ENCODE results near the gene TCAF1.

TCAF1 gene, protein sequence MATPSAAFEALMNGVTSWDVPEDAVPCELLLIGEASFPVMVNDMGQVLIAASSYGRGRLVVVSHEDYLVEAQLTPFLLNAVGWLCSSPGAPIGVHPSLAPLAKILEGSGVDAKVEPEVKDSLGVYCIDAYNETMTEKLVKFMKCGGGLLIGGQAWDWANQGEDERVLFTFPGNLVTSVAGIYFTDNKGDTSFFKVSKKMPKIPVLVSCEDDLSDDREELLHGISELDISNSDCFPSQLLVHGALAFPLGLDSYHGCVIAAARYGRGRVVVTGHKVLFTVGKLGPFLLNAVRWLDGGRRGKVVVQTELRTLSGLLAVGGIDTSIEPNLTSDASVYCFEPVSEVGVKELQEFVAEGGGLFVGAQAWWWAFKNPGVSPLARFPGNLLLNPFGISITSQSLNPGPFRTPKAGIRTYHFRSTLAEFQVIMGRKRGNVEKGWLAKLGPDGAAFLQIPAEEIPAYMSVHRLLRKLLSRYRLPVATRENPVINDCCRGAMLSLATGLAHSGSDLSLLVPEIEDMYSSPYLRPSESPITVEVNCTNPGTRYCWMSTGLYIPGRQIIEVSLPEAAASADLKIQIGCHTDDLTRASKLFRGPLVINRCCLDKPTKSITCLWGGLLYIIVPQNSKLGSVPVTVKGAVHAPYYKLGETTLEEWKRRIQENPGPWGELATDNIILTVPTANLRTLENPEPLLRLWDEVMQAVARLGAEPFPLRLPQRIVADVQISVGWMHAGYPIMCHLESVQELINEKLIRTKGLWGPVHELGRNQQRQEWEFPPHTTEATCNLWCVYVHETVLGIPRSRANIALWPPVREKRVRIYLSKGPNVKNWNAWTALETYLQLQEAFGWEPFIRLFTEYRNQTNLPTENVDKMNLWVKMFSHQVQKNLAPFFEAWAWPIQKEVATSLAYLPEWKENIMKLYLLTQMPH

DNA sequence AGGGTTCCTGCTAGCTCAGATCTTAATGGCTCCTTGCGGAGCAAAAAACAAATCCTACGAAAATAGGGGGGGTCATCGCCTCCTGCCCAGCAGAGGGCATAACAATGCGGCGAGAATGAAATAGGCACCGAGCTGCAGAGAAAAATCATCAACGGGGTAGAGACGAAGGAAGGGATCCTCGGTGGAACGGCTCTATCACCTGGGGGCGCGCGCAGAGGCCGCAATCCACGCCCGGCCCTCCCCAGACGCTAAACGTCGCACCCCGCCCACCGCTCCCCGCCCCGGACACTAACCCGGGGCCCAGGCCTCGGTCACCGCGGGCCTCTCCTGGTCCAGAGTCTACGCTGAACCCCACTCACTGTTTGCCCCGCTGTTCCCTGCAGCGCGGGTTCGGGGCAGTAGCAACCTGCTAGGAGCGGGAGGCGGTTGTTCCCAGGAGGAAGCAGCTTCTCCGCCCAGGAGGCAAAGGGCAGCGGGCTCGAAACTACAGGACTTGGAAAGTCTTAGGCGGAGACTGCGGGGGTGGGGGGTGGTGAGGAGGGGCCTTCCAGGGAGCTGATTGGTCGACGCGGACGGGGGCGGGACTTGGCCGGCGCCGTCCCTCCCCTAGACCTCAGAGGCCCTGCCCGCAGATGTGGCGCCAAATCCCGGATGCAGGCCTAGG is at the start of gene TCAF1:
Gene TCAF1 (minus strand): TSS at position 509 of the 664 bp plus-strand sequence. CDS start 25,568 bp downstream, outside the sequence.
- DNase-seq: peak; percentile 69 to 92

DNA sequence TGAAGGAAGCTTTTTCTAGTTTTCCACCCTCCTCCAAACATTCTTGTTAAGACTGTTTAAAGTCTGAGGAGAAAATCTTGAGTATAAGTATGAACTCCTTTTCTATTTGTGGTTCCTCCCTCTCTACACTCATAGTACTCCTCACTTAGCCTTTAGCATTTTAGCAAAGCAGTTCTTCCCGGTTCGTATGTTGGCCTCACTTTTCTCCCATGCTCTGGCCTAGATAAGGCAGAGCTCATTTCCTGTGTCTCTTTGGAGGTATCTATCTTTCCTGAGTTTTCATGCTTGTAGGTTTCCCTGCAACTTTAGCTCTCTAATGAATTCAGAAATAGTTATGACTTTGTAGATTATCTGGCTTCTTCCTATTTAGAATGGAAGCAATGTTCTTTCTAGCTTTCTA is 46.8 kb upstream of the TCAF1 start:
- DNase-seq: no peak

DNA sequence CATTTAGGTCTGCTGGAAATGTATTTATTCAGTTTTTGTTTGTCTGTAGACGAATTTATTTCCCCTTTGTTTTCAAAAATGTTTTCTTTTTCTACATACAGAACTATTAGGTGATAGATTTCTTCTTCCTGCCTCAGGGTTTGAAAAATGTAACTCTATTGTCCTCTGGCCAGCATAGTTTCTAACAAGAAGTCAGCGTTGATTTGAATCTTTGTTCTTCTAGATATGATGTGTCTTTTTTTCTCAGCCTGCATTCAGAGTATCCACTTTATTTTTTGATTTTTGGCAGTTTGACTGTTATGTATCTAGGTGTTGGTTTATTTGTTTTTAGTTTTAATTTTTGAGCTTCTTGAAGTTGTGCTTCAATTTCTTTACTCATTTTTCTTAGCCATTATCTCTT is 45.1 kb upstream of the TCAF1 start:
- DNase-seq: no peak

DNA sequence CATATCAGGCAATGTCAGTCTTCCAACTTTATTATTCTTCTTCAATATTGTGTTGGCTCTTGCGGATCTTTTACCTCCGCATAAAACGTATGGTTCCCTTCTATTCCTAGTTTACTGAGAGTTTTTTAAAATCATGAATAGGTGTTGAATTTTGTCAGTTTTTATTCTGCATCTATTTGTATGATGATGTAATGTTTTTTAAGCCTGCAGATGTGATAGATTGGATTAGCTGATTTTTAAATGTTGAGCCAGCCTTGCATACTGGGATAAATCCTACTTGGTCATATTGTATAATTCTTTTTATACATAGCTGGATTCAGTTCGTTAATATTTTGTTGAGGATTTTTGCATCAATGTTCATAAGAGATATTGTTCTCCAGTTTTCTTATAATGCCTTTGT is 43.4 kb upstream of the TCAF1 start:
- DNase-seq: no peak

DNA sequence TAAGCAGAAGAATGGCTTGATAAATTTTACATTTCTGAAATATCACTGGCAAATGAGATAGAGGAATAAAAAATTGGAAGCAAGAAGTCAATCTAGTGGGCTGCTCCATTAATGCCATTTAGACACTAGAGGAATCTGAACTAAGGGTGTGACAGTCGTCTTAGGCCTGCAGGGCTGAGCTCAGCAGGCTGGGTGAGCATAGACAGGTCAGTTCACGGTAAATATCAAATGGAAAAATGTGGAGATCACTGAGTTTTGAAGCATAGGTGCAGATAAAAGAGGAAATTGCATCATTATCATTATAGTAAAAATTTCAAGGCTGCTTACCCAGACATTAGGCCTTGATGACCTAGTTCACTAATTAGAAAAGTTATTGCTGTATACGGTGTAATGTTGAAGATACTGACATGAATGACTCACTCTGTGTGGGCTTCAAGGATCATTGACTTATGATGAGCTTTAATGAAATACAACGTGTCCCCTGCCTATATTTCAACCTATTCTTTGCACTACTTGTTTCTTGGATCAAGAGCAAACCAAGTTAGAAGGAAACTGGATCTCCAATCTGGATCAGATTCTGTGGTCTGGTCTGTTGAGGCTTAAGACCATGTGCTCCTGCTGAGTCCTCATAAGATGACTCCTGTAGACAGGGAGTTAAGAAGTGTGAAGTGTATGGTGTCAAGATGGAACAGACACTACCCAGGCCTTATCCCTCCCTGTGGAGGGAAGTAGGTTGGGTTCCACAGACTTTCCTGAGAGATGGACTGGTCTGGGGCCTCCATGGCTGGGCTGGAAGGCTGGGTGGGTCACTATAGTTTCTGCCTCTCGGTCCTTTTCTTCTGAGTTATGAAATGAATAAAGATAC is 36.6 kb upstream of the TCAF1 start:
- DNase-seq: no peak

DNA sequence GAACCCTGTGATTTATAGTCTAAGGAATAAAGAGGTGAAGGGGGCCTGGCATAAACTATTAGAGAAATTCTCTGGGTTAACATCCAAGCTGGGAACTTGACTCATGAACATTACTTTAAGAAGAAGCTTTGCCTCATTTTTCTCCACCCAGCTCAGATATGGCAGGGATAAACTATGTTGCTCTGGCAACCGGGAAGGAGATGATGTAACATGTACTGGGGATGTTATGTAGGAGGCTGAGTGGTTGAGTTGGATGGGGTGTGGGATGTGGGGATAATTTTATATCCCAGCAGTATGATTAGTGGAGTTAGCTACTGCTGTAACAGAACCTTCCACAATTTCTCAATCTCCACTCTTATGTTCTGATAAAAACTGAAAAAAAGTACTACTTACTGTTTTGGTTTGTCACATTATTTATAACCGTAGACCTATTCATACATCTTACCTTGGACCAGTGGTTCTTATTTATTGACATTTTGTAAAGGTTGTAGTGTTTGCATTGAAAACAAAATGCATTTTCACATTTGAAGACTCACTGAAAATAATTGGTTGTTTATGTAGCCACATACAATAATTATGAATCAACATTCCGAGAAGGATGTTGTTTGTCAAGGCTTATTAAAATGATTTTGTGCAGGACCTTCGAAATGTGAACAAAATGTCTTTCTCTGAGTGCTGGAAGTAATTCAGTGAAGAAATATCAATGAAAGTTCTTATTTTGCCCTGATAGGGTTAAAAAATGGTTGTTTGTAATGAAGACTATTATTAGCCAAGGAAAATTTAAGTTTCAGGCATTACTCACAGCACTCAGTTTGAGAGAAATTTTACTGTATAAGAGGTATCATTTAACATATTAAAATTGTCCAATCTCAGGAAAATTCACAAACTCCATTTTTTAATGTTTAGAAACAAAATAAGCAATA is 34.4 kb upstream of the TCAF1 start:
- no peak for DNase-seq

DNA sequence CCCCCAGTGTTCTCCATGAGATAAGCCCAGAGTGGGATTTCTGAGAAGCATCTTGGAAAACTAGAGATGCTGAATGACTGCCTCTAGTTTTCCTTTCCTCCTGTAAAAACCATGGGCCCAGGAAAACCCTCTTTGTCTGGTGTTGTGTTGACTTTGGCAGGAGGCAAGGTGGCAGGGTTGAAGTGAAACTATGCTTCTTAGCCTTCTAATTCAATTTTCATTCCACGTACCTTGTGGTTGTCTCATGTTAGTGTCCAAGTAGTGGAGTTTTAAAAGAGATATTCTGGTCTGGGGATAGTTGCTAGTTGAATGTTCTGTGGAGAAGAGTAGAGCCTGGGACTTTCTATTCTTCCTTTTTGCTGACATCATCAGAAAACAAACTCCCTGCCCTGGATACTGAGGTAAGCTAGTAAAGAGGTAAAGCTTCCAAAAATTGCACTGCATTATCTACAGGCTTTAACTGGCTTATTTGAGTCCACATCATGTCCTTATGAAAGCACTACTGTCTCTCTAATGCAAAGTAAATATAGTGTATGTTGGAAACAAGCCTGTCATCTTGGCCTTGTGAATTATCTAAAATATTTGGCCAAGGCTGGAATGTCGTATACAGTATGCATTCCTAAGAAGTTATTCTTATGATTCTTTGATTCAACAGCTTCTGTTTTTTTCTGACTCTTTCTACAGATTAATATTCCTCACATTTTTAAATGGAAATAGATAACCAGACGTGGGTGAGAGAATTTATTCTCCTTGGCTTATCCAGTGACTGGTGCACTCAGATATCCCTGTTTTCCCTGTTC is 32.8 kb upstream of the TCAF1 start, which contains the start of gene OR2F2:
Gene OR2F2 (plus strand): TSS at position 708 of the 800 bp plus-strand sequence. CDS start 0 bp downstream, at position 708.
- no peak for DNase-seq

DNA sequence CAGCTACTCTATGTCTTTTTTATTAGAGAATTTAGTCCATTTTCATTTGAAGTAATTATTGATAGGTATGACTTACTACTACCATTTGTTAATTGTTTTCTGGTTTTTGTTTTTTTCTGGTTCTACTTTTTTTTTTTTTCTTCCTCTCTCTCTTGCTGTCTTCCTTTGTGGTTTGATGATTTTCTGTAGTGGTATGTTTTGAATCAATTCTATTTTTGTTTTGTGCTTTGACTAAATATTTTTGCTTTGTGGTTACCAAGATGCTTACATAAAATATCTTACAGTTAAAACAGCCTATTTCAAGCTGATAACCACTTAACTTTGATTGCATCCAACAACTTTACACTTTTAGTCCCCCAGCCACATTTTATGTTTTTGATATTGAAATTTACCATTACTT is 29.8 kb upstream of the TCAF1 start:
- DNase-seq: no peak

DNA sequence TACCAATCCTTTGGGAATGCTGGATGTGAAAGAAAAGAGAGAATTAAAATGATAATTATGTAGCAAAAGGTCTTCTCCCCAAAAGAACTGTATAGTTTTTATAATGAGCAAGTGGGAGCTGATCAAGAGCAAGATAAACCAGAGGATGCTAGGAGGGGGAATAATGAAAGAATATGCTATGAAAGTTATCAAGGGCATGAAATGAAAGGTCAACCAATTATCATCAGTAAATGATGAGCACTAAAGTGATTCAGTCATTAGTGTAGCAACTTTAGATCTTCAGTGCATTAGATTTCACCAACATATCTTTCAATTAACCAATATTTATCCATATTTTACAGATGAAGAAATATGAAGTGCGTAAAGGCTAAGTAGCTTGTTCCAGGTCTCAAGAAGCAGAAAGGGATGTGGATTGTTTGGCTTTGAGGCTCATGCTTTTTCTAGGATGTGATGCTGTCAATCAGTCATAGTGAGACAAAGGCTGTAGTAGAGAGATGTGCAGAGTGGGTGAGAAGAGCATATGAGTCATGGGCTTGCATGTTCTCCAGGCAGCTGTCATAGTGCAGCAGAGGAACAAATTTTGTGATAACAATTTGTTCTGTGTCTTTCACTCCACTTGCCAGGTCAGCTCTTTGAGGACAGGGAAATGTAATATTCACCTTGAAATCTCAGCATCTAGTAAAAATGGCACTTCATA is 27.4 kb upstream of the TCAF1 start:
- no peak for DNase-seq

DNA sequence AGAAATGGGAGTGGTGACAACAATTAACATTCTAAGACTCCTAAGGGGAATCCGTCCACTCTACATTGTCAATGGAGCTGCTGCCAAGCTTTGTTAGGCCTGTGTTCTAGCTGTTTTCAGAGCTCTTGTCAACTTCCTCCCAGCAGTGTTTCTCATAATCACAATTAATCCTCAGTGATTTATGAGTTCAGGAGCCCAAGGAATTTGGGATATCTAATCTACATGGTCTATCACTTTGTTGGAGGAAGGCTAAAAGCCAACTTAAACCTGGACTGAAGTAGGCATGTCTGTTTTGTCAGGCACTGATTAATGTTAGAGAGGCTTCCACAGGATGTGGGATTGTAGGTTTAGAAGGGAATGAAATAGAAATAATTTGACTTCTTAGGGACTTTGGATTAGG is 22.9 kb upstream of the TCAF1 start:
- no peak for DNase-seq

DNA sequence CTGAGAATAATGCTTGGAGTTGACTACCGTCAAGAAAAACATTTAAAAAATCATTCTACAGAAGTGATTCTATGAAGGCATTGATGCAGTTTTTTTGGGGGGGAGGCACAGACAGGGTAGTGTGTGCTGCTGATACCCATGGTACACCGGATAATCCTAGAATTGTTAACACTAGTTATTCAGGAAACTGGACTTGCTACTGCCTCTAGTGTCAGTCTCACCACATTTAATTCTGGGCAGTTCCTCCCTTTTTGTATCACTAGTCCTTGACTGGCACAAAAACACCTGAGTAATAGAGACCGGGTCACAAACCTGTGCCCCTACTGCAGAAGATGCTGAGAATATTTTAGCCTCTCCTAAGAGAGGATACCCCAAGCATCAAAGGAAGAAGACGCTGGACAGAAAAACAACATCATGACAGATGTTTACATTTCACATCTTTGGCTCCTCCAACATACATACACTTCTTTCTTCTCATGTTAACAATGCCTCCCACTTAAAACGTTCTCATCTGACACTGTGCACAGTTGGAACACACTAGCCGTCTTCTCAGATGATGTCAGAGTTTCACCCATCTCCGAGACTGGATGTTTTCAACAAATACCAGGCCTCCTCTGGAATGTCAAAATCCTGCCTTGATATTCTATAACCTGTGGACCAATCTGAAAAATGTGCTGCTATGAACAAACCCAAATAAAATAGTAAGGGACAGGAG is 13.1 kb upstream of the TCAF1 start:
- DNase-seq: no peak

DNA sequence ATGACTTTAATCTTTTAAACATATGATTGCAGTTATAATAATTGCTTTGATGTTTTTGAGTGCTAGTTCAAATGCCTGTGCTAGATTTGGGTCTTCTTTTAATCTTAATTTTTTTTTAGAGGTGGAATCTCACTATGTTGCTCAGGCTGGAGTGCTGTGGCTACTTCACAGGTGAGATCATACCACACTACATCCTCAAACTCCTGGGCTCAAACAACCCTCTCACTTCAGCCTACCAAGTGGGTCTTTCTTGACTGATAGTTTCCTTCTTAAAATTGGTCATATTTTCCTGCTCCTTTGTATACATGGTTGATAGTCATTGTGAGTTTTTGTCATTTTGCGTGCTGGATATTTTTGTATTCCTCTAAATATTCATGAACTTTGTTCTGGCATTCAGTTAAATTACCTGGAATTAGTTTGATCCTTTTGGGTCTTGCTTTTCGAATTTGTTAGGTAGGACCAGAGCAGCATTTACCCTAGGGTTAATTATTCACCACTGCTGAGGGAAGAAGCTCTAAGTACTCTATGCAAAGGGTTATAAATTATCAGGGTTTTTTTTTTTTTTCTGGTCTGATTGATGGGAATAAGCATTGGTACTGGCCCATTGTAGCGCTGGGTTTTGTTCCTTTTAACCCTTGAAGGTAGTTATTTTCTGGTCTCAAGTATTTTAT is 12.1 kb upstream of the TCAF1 start:
- no peak for DNase-seq

DNA sequence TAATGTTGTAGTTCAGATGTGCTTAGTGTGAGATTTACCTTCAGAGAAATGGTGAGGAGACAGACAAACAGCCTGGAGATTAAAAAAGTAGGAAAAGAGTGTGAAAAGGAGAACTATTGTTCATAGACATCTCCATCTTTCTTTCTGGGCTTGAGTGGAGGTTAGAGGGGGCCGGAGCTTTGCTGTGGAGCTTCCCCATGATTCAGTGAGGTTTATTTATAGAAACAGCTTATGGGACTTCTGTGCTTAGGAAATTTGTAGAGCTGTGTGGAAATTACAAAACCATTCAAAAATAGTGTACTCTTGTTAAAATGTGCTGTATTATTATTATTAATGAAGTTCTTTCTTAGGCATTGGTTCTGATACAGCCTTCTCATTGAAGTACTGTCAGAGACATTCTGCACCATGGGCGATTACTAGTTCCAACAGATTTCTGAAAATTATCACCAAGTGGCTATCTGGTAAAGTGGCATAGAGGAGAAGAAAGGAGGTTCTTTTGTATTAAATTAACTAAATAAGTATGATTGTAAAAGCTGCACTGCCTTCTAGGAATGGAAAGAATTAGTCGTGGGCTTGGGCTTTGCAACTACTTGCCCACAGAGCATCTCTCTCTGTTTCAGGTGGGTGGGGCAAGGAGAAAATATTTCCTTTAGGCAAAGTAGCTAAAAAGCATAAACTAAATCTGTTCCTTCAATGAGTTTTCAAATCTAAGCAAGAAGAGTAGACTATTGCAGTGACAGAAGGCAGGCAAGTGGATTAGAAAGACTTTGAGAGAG is 8.7 kb upstream of the TCAF1 start:
- no peak for DNase-seq

DNA sequence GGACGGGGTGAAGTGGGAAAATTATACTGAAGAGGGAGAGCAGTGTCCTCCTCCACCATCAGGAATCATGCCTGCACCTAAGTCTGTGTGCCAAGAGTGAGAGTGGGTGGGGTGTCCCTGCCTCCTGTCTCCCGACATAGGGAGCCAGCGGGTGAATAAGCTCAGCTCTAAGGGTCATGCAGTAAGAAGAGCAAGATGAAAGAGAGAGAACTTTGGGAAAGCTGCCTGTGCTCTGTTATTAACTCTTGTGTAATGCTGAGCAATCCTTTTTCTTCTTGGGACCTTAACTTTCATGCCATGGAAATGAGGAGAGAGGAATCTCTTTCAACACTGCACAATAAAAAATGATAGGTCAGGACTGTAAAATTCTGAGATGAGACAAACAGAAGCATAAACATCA is 7.9 kb upstream of the TCAF1 start:
- no peak for DNase-seq

DNA sequence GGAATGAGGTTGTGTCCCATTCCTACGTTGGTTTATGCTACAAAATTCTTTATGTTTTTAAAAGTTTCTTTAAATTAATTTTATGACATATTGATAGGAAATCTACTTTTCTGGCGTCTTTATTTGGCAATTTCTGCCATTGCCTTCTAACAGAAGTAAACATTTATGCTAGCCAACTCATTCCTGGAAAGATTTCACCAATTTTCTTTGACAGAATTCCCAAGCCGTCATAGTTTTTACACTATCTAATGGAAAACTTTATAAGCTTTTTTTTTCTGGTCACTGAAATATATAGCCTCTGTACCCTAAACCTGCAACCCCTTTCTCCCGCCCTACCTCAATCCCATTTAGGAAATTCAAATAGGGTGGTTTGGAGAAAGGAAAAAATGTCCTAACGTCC is 6.1 kb upstream of the TCAF1 start:
- no peak for DNase-seq

DNA sequence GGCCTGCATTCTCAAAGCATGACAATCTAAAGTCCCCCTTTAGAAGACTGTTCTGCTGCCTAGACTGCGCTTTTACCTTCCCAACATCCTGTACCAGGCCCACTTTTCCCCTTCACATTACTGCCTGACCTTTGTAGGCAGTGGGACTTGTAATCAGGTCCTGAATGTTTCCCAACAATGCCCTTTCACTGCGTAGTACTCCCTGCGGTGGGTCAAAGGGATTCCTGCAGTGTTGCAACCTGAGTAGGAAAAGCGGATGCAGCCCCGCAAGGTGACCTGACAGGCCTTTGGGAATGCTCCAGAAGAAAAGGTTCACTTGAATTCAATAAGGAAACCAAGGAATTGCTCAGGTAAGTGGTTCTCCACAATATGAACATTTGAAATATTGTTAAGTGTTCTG is 4.9 kb upstream of the TCAF1 start:
- no peak for DNase-seq

DNA sequence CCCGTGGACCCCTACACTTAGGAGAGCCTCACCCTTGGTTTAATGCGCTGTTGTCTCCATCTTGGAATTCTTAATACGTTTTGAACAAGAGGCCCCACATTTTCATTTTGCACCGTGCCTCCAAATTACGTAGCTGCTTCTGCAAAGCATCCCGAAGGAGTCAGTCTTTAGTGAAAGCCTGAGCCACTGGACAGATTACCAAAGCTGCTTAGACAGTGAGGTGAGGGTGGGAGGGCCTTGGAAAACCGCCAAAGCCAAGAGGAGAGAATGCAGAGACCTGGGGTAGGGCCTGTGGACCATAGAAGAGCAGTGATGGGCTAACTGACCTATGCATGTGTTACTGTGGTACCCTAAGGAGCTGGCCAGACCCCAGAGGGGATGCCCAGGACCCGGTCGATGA is 4.2 kb upstream of the TCAF1 start:
- no peak for DNase-seq

DNA sequence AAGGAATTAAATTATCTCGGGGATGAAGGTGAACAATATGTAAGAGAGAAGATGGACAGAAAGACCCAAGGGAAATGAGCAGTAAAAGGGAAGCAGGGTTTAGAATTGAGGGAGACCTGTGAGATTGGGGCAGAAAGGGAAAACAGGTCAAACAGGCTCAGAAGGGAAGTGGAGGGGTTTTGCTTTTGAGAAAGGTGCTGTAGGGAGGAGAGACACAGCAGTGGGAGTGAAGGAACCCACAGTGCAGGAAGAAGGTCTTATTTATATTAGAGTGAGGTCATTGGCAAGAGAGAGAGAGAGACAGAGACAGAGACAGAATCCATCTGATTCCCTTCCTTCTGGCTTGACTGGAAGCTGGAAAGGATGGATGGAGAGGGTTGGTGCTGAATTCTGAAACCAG is 3.5 kb upstream of the TCAF1 start:
- DNase-seq: no peak

Measured in SW 1271 (cell line).